Caco-2 (cell line): ENCODE results near the gene NIPSNAP3A. TPM values are rescaled to one million over a fixed set of nuclear protein-coding genes. Genes with fewer than 3 reads are reported as not detected.
A peak's percentile ranks its signal among the peaks of the same experiment; 100 is the strongest.

ENCODE experiments used
- BruUV-seq: library from RNA; stranded (reverse); fragments of 400-500 nt; replicated peaks from 2 replicates; lab custom pipeline; 2021; lab: Mats Ljungman, UMichigan
- CTCF ChIA-PET: fragments of 300-600 bp; sonication (Branson Sonifier 250); formaldehyde crosslinking; loops from one replicate; lab custom pipeline; 2022; ENCODE audit warnings: antibody characterized with exemption; lab: Charles Lee
- POLR2A ChIA-PET: fragments of 300-600 bp; sonication (Branson Sonifier 250); formaldehyde crosslinking; loops from one replicate; lab custom pipeline; 2022; ENCODE audit warnings: antibody characterized with exemption; lab: Charles Lee
- DNase-seq, 2 experiments: peaks; one replicate each; pipeline versions ENCODE4 v3.0.0 to v3.0.0-alpha.2; 2020 to 2022
- H3K27me3 ChIP-seq: replicated peaks from 2 replicates; pipeline ENCODE4 v1.6.0; 2011; ENCODE audit warnings: low read length; ENCODE audit not compliant: control insufficient read depth, insufficient read depth
- H3K36me3 ChIP-seq: 2 replicates; pipeline ENCODE4 v1.5.1; 2011; ENCODE audit warnings: low read length; ENCODE audit not compliant: control insufficient read depth, insufficient read depth
- H3K4me1 ChIP-seq: fragments of 250-450 bp; sonication (Bioruptor Pico); 2 replicates; pipeline ENCODE4 v1.5.1; 2020; ENCODE audit warnings: mild to moderate bottlenecking
- H3K4me3 ChIP-seq: 2 replicates; pipeline ENCODE4 v1.5.1; 2011; ENCODE audit warnings: low read depth, mild to moderate bottlenecking, control low read depth, low read length
- H3K9me3 ChIP-seq: fragments of 250-450 bp; sonication (Bioruptor Pico); 2 replicates; pipeline ENCODE4 v1.5.1; 2020; ENCODE audit warnings: mild to moderate bottlenecking, moderate library complexity
- H3K27ac Mint-ChIP-seq: one replicate; pipeline ENCODE4 v1.8.0; 2022; ENCODE audit warnings: mixed read lengths; ENCODE audit not compliant: unreplicated experiment
- H3K27me3 Mint-ChIP-seq: one replicate; pipeline ENCODE4 v1.8.0; 2022; ENCODE audit warnings: mixed read lengths; ENCODE audit not compliant: insufficient read depth, unreplicated experiment
- H3K36me3 Mint-ChIP-seq: one replicate; pipeline ENCODE4 v1.8.0; 2022; ENCODE audit warnings: mild to moderate bottlenecking, mixed read lengths; ENCODE audit not compliant: insufficient read depth, unreplicated experiment
- H3K4me1 Mint-ChIP-seq: one replicate; pipeline ENCODE4 v1.8.0; 2022; ENCODE audit warnings: low read depth, mixed read lengths; ENCODE audit not compliant: unreplicated experiment
- H3K4me3 Mint-ChIP-seq: one replicate; pipeline ENCODE4 v1.8.0; 2022; ENCODE audit warnings: mild to moderate bottlenecking, moderate library complexity, mixed read lengths; ENCODE audit not compliant: unreplicated experiment
- H3K9me3 Mint-ChIP-seq: one replicate; pipeline ENCODE4 v1.8.0; 2022; ENCODE audit warnings: mixed read lengths; ENCODE audit not compliant: unreplicated experiment
- CTCF ChIP-seq, 2 experiments: fragments of 200-600 bp in 1 of 2; IDR thresholded peaks; 1 replicate in 1 of 2; 2 replicates in 1 of 2; pipeline versions ENCODE4 v1.5.1 to v1.8.0; 2011 to 2022; ENCODE audit warnings: antibody characterized with exemption in 1 of 2, control low read depth in 1 of 2, inconsistent platforms in 1 of 2, low read depth in 1 of 2, low read length in 1 of 2, mild to moderate bottlenecking in 1 of 2, moderate library complexity in 1 of 2; ENCODE audit not compliant: insufficient read depth in 1 of 2, severe bottlenecking in 1 of 2, unreplicated experiment in 1 of 2
- intact Hi-C: fragments of 100-400 bp; cut with micrococcal nuclease; formaldehyde crosslinking; loops from one replicate; pipeline ENCODE4 v1.10.0; 2022; ENCODE audit not compliant: unreplicated experiment
- total RNA-seq: library from RNA; stranded (reverse); gene quantifications from 2 replicates; pipeline ENCODE4 v1.2.3, GENCODE V29; 2022

Gene NIPSNAP3A
- total RNA-seq, 1 experiment from 2014 or later: 19.0 TPM

GRCh38 chr9:104748359-104749031 is 1.0 kb downstream of the NIPSNAP3A start:
- POLR2A ChIA-PET: no interaction called here
- no peak for DNase-seq

DNA sequence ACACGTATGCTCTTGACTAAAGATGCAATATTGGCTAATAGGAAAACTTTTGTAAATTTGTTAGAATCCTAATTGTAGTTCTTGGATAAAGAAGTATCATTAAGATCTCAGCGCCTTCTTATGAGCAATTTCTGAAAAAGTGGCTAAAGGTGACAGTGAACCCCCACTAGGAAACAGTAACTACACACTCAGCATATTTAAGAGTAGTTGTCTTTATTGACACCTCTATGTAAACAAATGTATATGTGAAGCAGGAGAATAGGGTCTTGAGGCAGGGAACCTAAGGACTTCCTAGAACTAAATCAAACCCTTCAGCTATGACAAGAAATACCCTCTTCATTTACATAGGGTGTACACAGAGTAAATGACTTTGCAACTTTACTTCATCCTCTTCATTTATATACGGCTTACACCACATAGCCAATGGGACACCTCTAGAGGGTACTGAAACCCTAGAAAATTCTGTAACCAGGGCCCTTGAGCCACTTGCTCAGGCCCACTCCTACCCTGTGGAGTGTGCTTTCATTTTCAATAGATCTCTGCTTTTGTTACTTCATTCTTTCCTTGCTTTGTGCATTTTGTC is 2.8 kb downstream of the NIPSNAP3A start:
- Histone ChIP-seq H3K4me3 (no peak overlapping the region), H3K9me3 (no peaks in the 10 kb centered on the region), H3K36me3 (no peaks in the 10 kb centered on the region), H3K4me1 (peaks cover 13% of the 10 kb centered on the region), H3K27me3 (no peaks in the 10 kb centered on the region)
- CTCF ChIA-PET: no interaction called here
- intact Hi-C loops: no loop called here
- Mint-ChIP-seq H3K27me3 (no peaks in the 10 kb centered on the region), H3K4me3 (no peak overlapping the region), H3K27ac (no peak overlapping the region), H3K36me3 (peaks cover 21% of the 10 kb centered on the region), H3K9me3 (no peaks in the 10 kb centered on the region), H3K4me1 (peaks cover 27% of the 10 kb centered on the region)
- DNase-seq: no peak
- POLR2A ChIA-PET: no interaction called here
- no TSS peak for BruUV-seq
- no peak for TF ChIP-seq CTCF (IDR thresholded peaks at IDR 0.05; ENCODE audit: insufficient read depth in 1 of 2, low read depth in 1 of 2, low read length in 1 of 2, severe bottlenecking in 1 of 2, unreplicated experiment in 1 of 2)

More at GRCh38 chr9:104748359-104749031, 1.0 kb downstream of the NIPSNAP3A start:
- intact Hi-C loops: loop anchor here (2.0 to 10.0 kb wide), 2 partner anchors 16 to 654 kb away; partner anchors contain the start of genes NIPSNAP3B and SMC2
- BruUV-seq: TSS peak; percentile 54
- CTCF ChIA-PET: interaction anchor here (0.6 kb wide), 1 partner anchor 729 kb away, joined by 3 read pairs; no protein-coding TSS in a partner anchor
- H3K4me1 Mint-ChIP-seq: peaks cover 27% of the 10 kb centered on the region
- H3K9me3 ChIP-seq: no peaks in the 10 kb centered on the region
- H3K9me3 Mint-ChIP-seq: no peaks in the 10 kb centered on the region
- no peaks in the 10 kb centered on the region for H3K36me3 ChIP-seq
- peak overlapping the region; percentile 88 for H3K27ac Mint-ChIP-seq
- no peaks in the 10 kb centered on the region for H3K27me3 Mint-ChIP-seq
- H3K4me3 Mint-ChIP-seq: peak overlapping the region; percentile 95
- peak overlapping the region; percentile 71 for H3K4me3 ChIP-seq
- no peaks in the 10 kb centered on the region for H3K27me3 ChIP-seq
- peaks cover 13% of the 10 kb centered on the region for H3K4me1 ChIP-seq
- no peak for TF ChIP-seq CTCF (IDR thresholded peaks at IDR 0.05; ENCODE audit: insufficient read depth in 1 of 2, low read depth in 1 of 2, low read length in 1 of 2, severe bottlenecking in 1 of 2, unreplicated experiment in 1 of 2)
- peaks cover 21% of the 10 kb centered on the region for H3K36me3 Mint-ChIP-seq

GRCh38 chr9:104758974-104759373 is 11.5 kb downstream of the NIPSNAP3A start:
- no peaks in the 10 kb centered on the region for H3K36me3 ChIP-seq
- Mint-ChIP-seq H3K27me3 (no peaks in the 10 kb centered on the region), H3K27ac (no peak overlapping the region), H3K36me3 (peaks cover 7% of the 10 kb centered on the region), H3K4me1 (no peaks in the 10 kb centered on the region), H3K4me3 (no peak overlapping the region), H3K9me3 (no peaks in the 10 kb centered on the region)
- no peaks in the 10 kb centered on the region for H3K9me3 ChIP-seq
- intact Hi-C loops: no loop called here
- no peaks in the 10 kb centered on the region for H3K27me3 ChIP-seq
- DNase-seq: no peak
- ChIA-PET CTCF (interaction anchor here (0.7 kb wide), 1 partner anchor 53 kb away, joined by 5 read pairs; no protein-coding TSS in a partner anchor), POLR2A (interaction anchor here (0.6 kb wide), 1 partner anchor 173 kb away, joined by 5 read pairs; no protein-coding TSS in a partner anchor)
- H3K4me3 ChIP-seq: no peak overlapping the region
- no TSS peak for BruUV-seq
- no peak for TF ChIP-seq CTCF (IDR thresholded peaks at IDR 0.05; ENCODE audit: insufficient read depth in 1 of 2, low read depth in 1 of 2, low read length in 1 of 2, severe bottlenecking in 1 of 2, unreplicated experiment in 1 of 2)
- no peaks in the 10 kb centered on the region for H3K4me1 ChIP-seq
